PC-3 (cell line): ENCODE data around the gene ITPKC. TPM values are rescaled to one million over a fixed set of nuclear protein-coding genes. Genes with fewer than 3 reads are reported as not detected.

Experiments used
- ATAC-seq: fragments of 200-7000 bp; cut with Tn5 transposase; 2 replicates; pipeline ENCODE4 v1.9.1; 2020; ENCODE audit warnings: mild to moderate bottlenecking, moderate library complexity
- BruUV-seq: library from RNA; stranded (reverse); fragments of 400-500 nt; replicated peaks from 2 replicates; lab custom pipeline; 2021; lab: Mats Ljungman, UMichigan
- CTCF ChIA-PET: fragments of 300-600 bp; sonication (Branson Sonifier 250); formaldehyde crosslinking; loops from one replicate; lab custom pipeline; 2022; ENCODE audit warnings: antibody characterized with exemption; lab: Charles Lee
- POLR2A ChIA-PET: fragments of 300-600 bp; sonication (Branson Sonifier 250); formaldehyde crosslinking; loops from one replicate; lab custom pipeline; 2022; ENCODE audit warnings: antibody characterized with exemption; ENCODE audit not compliant: unreplicated experiment; lab: Charles Lee
- DNase-seq: peaks from one replicate; pipeline ENCODE4 v3.0.0-alpha.2; 2015
- H2AFZ ChIP-seq: fragments of 300-600 bp; sonication (generic); 2 replicates; pipeline ENCODE4 v1.6.0; 2016; ENCODE audit warnings: antibody characterized with exemption, low read length
- H3F3A ChIP-seq: fragments of 300-600 bp; sonication (generic); one replicate; pipeline ENCODE4 v1.6.0; 2017; ENCODE audit warnings: antibody characterized with exemption, low read length, control low read depth, mild to moderate bottlenecking; ENCODE audit not compliant: unreplicated experiment
- H3K27ac ChIP-seq: fragments of 300-600 bp; sonication (generic); 2 replicates; pipeline ENCODE4 v1.5.1; 2016; ENCODE audit warnings: mild to moderate bottlenecking, low read length
- H3K27me3 ChIP-seq: fragments of 300-600 bp; sonication (generic); 2 replicates; pipeline ENCODE4 v1.6.1; 2016; ENCODE audit warnings: low read length, mixed read lengths
- H3K36me3 ChIP-seq: fragments of 300-600 bp; sonication (generic); 2 replicates; pipeline ENCODE4 v1.6.1; 2016; ENCODE audit warnings: low read depth, mixed run types, low read length, mixed read lengths
- H3K4me1 ChIP-seq: fragments of 300-600 bp; sonication (generic); 2 replicates; pipeline ENCODE4 v1.5.1; 2016; ENCODE audit warnings: low read length; ENCODE audit not compliant: insufficient read depth
- H3K4me2 ChIP-seq: fragments of 300-600 bp; sonication (generic); 2 replicates; pipeline ENCODE4 v1.6.0; 2016; ENCODE audit warnings: low read length
- H3K4me3 ChIP-seq: fragments of 300-600 bp; sonication (generic); 2 replicates; pipeline ENCODE4 v1.5.1; 2016; ENCODE audit warnings: mild to moderate bottlenecking, low read length, mixed read lengths
- H3K79me2 ChIP-seq: fragments of 300-600 bp; sonication (generic); 2 replicates; pipeline ENCODE4 v1.6.1; 2017; ENCODE audit warnings: low read length, mixed read lengths
- H3K9ac ChIP-seq: fragments of 300-600 bp; sonication (generic); 2 replicates; pipeline ENCODE4 v1.6.0; 2016; ENCODE audit warnings: mild to moderate bottlenecking, low read length
- H3K9me2 ChIP-seq: fragments of 300-600 bp; sonication (generic); replicated peaks from 2 replicates; pipeline ENCODE4 v1.6.1; 2016; ENCODE audit warnings: mixed run types, low read length, mixed read lengths
- H3K9me3 ChIP-seq: fragments of 300-600 bp; sonication (generic); 2 replicates; pipeline ENCODE4 v1.6.1; 2016; ENCODE audit warnings: low read length, mixed read lengths
- H4K20me1 ChIP-seq: fragments of 300-600 bp; sonication (generic); 2 replicates; pipeline ENCODE4 v1.6.1; 2016; ENCODE audit warnings: low read length, mixed read lengths
- CTCF ChIP-seq: fragments of 300-600 bp; sonication (generic); conservative IDR thresholded peaks from 2 replicates; pipeline ENCODE4 v1.5.1; 2017; ENCODE audit warnings: antibody characterized with exemption, low read depth, mild to moderate bottlenecking, low read length
- EZH2 ChIP-seq: fragments of 300-600 bp; sonication (generic); IDR thresholded peaks from one replicate; pipeline ENCODE4 v1.6.1; 2017; ENCODE audit warnings: antibody characterized with exemption, mild to moderate bottlenecking, low read length; ENCODE audit not compliant: unreplicated experiment
- EZH2phosphoT487 ChIP-seq: fragments of 300-600 bp; sonication (generic); IDR thresholded peaks from 2 replicates; pipeline ENCODE4 v1.6.1; 2018; ENCODE audit warnings: mild to moderate bottlenecking, antibody characterized with exemption, low read length, borderline replicate concordance
- intact Hi-C: fragments of 100-400 bp; cut with micrococcal nuclease; formaldehyde crosslinking; loops from 2 replicates; pipeline ENCODE4 v1.9.0; 2023
- total RNA-seq: library from RNA; depleted of rRNA; stranded (reverse); fragments of >200 nt; gene quantifications from 2 replicates; pipeline ENCODE4 v1.2.3, GENCODE V29; 2014

ITPKC gene
- total RNA-seq, 1 experiment from 2014 or later = 28.4 TPM

GRCh38 chr19:40691421-40692211 is 25.3 kb upstream of the ITPKC start:
- Histone ChIP-seq H3K27ac (peak overlapping the region; percentile 84), H3K4me3 (peak overlapping the region; percentile 70; the same call in 1 of the 2 replicates), H2AFZ (no peak overlapping the region), H3K9me2 (no peaks in the 10 kb centered on the region), H3K27me3 (no peaks in the 10 kb centered on the region), H3K9ac (peak overlapping the region; percentile 92), H4K20me1 (no peaks in the 10 kb centered on the region), H3K4me1 (peaks cover 24% of the 10 kb centered on the region), H3K4me2 (peak overlapping the region; percentile 95), H3F3A (no peaks in the 10 kb centered on the region), H3K36me3 (no peaks in the 10 kb centered on the region), H3K9me3 (no peaks in the 10 kb centered on the region), H3K79me2 (peaks cover 25% of the 10 kb centered on the region)
- intact Hi-C loops = no loop called here
- ATAC-seq = no peak
- TF ChIP-seq EZH2 (no peak), CTCF (no peak), EZH2phosphoT487 (no peak)
- CTCF ChIA-PET = no interaction called here
- DNase-seq = no peak
- POLR2A ChIA-PET = no interaction called here
- no TSS peak for BruUV-seq

GRCh38 chr19:40692212-40692551 is 24.7 kb upstream of the ITPKC start:
- Histone ChIP-seq H3K79me2 (peaks cover 25% of the 10 kb centered on the region), H3F3A (no peaks in the 10 kb centered on the region), H3K9ac (no peak overlapping the region), H3K27ac (no peak overlapping the region), H3K9me2 (no peaks in the 10 kb centered on the region), H2AFZ (no peak overlapping the region), H3K4me3 (no peak overlapping the region), H3K27me3 (no peaks in the 10 kb centered on the region), H3K36me3 (no peaks in the 10 kb centered on the region), H3K4me2 (no peak overlapping the region), H4K20me1 (no peaks in the 10 kb centered on the region), H3K9me3 (no peaks in the 10 kb centered on the region), H3K4me1 (peaks cover 24% of the 10 kb centered on the region)
- TF ChIP-seq EZH2 (no peak), EZH2phosphoT487 (no peak), CTCF (no peak)
- ATAC-seq (no peak), DNase-seq (no peak)
- BruUV-seq = no TSS peak
- ChIA-PET CTCF (no interaction called here), POLR2A (no interaction called here)
- intact Hi-C loops = no loop called here

- intact Hi-C loops = no loop called here
- no peak for ATAC-seq
- DNase-seq = no peak
- no peak overlapping the region for H3K9ac ChIP-seq
- H3K4me1 ChIP-seq = peaks cover 24% of the 10 kb centered on the region
- no peaks in the 10 kb centered on the region for H3K27me3 ChIP-seq
- H2AFZ ChIP-seq = no peak overlapping the region
- H3F3A ChIP-seq = no peaks in the 10 kb centered on the region
- no peaks in the 10 kb centered on the region for H4K20me1 ChIP-seq
- ChIA-PET CTCF (no interaction called here), POLR2A (no interaction called here)
- H3K9me3 ChIP-seq = no peaks in the 10 kb centered on the region
- H3K27ac ChIP-seq = no peak overlapping the region
- no peak overlapping the region for H3K4me2 ChIP-seq
- H3K4me3 ChIP-seq = no peak overlapping the region
- BruUV-seq = no TSS peak
- H3K79me2 ChIP-seq = peaks cover 19% of the 10 kb centered on the region
- no peaks in the 10 kb centered on the region for H3K36me3 ChIP-seq
- TF ChIP-seq EZH2phosphoT487 (no peak), CTCF (no peak), EZH2 (no peak)
- H3K9me2 ChIP-seq = no peaks in the 10 kb centered on the region
These were observed 23.6 kb upstream of the ITPKC start for GRCh38 chr19:40693150-40693788.
